Activated CD4-positive, alpha-beta T cell treated with anti-CD3 and anti-CD28 coated beads for 24 hours (primary cell): Measurements from ENCODE around the gene KAZN.

Source experiments
- DNase-seq, 2 donors: peaks; one replicate each; pipeline ENCODE4 v3.0.0-alpha.2; 2020; ENCODE audit warnings: low read depth in 2 of 2

Gene KAZN

GRCh38 chr1:14677292-14677971, 78.9 kb downstream of the KAZN start:
- no peak for DNase-seq

GRCh38 chr1:14678011-14678638, 79.6 kb downstream of the KAZN start:
- DNase-seq: no peak

DNA sequence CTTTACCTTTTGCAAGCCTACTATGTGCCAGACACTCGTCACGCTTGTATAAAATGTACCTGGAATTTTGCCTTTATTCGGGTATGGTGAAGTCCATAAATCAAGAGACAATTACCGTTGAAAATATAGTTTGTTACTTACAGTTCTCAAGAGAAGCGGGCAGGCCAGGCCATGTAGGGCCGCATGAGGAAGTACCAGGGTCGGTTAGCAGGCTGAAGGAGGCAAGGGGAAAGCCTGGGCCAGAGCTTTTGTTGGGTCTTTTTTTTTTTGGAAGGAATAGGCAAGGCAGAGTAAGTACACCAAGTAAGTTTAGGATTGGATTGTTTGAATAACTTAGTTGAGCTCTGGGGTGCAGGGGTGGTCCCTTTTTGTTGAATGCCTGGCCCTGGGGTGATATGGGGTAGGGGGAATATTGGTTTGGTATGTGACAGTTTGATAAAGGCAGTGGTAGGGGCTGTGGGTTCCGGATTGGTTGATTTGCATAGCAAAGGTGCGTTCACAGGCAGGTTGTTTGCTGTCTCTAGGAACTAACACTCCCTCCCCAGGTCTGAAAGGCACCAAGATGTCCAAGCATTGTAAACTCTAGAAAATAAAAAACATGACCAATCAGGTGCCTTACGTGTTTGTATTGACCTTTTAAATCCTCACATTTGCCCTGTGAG, 80.7 kb downstream of the KAZN start:
- no peak for DNase-seq

DNA sequence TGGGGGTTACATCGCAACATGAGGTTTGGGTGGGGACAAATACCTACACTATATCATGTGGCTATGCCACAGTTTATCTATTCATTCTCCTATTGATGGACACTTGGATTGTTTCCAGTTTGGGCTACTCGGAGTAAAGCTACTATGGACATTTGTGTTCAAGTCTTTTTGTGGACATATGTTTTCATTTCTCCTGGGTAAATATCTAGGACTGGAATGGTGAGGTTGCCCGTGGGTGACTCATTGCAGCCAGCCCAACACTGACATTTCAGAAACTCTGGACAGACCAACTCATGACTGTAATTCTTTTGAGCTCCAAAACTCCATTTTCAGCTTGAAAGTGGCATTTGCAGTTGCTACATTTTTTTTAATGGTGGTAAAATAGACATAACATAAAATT, 82.7 kb downstream of the KAZN start:
- no peak for DNase-seq

DNA sequence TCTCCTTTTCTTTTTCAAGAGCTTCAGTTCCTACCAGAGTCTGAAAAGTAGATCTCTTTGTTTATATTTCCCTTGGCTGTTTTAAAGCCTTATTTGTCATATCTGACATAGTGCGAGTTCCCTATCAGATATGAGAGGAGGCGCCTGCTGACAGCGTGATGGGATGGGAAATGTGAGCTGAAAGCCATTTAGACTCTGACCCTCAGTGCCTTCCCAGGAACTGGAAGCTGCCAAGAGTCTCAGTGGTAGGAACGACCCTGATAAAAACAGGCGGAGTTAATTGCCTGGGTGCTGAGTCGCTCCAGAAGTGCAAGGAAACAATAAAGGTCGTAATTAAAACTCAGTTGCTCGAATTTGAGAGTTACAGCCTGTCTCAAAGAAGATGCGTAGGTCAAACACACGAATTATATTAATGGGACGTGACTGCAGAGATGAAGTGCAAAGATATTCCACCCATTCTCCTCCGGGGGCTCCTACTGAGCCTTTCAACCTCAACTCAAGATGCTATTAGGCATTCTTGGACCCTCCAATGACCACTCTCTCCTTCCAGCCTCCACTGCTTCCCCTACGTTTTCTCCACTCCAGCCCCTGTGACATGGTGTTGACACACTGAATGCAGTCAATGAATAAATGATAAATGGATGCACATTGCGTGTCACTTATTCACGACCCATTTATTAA, 84.6 kb downstream of the KAZN start:
- no peak for DNase-seq

GRCh38 chr1:14685078-14685477, 86.6 kb downstream of the KAZN start:
- DNase-seq: no peak

- DNase-seq: no peak
These were observed 88.2 kb downstream of the KAZN start for GRCh38 chr1:14686701-14687100.

DNA sequence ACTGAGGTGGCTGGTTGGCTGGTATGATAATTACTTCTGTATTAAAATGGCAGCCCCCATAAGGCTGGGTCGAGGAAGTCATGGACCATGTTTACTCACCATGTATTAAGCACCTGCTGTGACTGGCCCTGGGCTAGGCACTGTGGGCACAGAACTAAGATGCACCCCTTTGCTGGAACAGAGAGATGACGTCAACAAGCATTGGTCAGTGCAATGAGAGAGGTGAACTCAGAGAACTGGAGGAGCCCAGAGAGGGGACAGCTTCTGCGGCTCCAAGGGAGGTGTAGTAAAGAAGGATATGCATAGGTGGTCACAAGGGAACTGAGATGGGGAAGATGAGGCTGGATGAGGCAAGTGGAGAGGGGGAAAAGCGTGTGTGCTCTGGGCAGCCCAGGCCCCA, 88.7 kb downstream of the KAZN start:
- no peak for DNase-seq

GRCh38 chr1:14689996-14690615, 91.6 kb downstream of the KAZN start:
- no peak for DNase-seq

DNA sequence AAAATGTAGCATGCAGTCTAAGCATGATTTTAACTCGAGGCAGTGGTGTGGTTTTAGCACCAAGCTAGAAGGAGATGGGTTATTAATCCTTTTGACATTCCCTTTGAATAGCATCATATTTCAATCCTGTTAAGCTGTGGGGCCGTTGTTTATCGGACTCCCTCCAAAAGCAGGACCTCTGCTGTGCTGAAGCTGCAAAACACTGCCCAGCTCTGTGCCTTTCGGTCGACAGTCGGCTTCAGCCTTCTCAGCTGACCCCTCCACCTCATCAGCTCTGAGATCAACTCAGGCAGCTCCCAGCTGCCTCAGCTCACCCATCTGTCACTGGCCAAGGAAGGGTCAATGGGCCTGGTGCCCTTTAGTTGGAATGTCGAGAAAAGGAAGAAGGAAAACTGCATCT, 95.5 kb downstream of the KAZN start:
- no peak for DNase-seq

GRCh38 chr1:14694589-14694988, 96.1 kb downstream of the KAZN start:
- DNase-seq: no peak

GRCh38 chr1:14696761-14697160, 98.3 kb downstream of the KAZN start:
- no peak for DNase-seq

DNA sequence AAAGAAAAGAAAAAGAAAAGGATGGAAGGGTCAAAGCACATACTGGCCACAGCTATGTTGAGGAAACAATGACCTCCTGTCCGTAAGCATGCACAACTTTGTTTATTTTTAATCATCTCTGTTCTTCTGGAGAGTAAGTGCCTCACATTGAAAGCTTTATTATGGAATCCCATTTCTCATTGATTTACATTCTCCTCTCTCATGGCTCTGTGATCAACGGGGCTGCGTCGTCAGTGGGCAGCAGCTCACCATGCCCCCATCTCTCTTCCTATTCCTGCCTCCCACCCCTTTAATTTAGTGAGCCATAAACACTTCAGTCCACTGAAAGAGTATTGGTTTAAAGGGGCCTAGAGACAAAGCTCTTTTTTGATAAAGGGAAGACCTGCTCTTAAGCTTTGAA, 98.9 kb downstream of the KAZN start:
- DNase-seq: no peak

- no peak for DNase-seq
These were observed 99.8 kb downstream of the KAZN start for GRCh38 chr1:14698314-14698713.

- no peak for DNase-seq
These were observed 101.1 kb downstream of the KAZN start for GRCh38 chr1:14699620-14700019.

GRCh38 chr1:14704846-14705245, 106.4 kb downstream of the KAZN start:
- no peak for DNase-seq

GRCh38 chr1:14705824-14706223, 107.3 kb downstream of the KAZN start:
- no peak for DNase-seq

DNA sequence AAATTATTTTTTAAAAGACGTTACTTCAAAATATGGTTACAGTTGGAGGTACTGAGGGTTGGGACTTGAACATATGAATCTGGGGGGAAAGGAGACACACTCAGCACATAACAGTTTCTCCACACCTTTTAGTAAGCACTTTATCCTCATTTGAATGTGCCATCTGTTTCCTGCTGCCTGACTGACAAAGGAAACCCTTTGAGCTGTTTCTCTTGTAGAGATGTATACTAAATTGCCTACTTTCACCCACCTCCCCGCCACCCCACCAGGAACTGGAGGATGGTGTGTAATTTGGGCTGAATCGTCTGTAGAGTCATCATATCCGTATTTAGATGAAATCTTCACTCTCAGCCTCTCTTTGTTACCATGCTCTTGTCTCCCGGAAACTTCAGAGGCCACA, 108.1 kb downstream of the KAZN start:
- no peak for DNase-seq

DNA sequence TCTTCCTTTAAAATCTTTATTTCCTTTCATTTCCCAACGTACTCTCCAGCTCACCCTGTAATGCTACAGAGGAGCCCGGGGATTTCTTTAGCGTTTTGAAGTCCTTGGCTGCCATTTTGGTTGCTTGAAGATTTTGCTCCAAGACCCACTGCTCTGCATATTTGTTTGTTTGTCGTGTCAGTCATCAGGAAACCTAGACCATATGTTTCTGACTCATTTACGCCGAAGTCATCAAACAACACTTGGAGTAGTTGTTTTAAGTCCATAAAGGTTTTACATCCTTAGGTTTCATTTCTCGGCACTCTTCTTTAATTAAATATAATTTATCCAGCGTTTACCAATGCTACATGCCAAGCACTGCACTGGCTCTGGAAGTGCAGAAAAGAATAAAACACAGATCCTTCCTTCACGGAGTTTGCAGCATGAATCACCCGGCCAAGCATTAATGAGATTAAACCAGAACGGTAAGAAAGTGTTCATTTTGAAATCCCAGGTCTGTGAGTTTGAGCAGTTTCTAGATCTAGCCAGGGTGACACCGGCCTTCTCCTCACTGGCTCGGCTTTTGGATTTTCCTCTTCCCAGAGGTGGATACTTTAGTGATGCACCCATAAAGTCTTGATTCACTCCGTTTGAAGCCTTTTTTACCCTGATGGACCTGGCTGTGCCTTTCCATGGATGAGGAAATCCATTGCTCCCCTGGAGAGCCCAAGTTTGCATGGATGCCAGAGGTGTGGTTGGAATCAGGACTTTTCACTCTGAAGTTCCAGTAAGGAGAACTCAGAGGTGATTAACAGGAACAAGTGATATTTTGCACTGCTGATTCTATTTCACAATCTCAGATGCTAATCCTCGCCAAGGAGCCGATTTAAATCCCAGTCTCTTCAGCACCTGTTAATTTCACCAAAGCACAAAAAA, 109.3 kb downstream of the KAZN start:
- DNase-seq: no peak

GRCh38 chr1:14710331-14710730, 111.8 kb downstream of the KAZN start:
- no peak for DNase-seq

- DNase-seq: no peak
These were observed 113.7 kb downstream of the KAZN start for GRCh38 chr1:14712136-14712535.
